Measurements from ENCODE around the gene RCAN1.

Gene RCAN1

DNA sequence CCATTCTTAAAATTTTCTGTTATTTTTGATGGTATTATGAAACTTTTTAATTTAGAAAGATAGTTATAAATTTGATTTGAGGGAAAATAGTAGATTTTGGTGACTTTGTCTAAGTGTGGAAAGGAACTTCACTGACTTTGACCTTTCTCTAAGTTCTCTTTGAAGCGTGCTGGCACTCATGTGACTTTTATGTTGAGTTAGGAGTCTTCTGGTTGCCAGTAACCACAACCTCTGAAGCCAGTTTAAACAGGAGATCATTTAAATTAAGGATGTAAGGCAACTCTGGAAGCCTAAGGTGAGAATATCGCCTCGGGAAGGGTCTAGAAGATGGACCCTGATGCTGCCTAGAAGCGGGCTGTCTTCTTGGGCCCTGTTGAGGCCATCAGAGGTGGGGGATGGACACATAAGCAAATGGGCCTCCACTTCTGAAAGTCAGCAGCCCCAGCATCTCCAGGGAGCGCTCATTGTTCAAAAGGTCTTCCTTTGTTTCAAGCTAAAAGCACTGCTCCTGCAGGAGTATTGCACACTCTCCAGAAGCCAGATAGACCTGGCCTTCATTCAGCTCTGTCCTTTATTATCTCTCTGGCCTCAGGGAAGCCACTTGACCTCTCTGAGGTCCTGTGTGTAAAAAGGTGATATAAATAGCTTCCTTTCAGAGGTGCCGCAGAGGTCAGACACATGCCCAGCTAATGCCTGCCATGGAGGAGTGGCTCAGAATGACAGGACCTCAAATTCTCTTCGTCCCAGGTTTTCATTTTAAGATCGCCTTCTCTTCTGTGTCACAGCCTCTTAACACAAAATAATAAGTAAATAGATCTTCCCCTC is 5.1 kb upstream of the RCAN1 start:
- no peak for DNase-seq
- H3K23ac ChIP-seq (ENCODE audit: low read length): no peak overlapping the region
- no peak overlapping the region for H3K4ac ChIP-seq (ENCODE audit: low read depth, low read length)
- no CpG with 5 or more reads among the region's 8 CpGs for whole genome bisulfite sequencing (ENCODE audit: extremely low coverage, insufficient coverage, low lambda C conversion rate)
- no peak overlapping the region for H3K18ac ChIP-seq (ENCODE audit: low read length)
- no peaks in the 10 kb centered on the region for H3K36me3 ChIP-seq (ENCODE audit: control insufficient read depth, insufficient read depth, low read length)
- H3K27me3 ChIP-seq (ENCODE audit: insufficient read depth, low read length, poor library complexity): no peaks in the 10 kb centered on the region
- no peaks in the 10 kb centered on the region for H3K79me1 ChIP-seq (ENCODE audit: low read length)
- H3K4me2 ChIP-seq (ENCODE audit: low read length): no peak overlapping the region
- no peak overlapping the region for H3K56ac ChIP-seq (ENCODE audit: low read length)
- H2BK15ac ChIP-seq (replicated peaks; ENCODE audit: low read depth): no peak overlapping the region
- no peaks in the 10 kb centered on the region for H3K4me1 ChIP-seq (ENCODE audit: control insufficient read depth, low read depth, low read length)
- H2AK5ac ChIP-seq (ENCODE audit: low read length): no peak overlapping the region
- no peak overlapping the region for H2BK5ac ChIP-seq (ENCODE audit: low read length)
- no peak overlapping the region for H4K8ac ChIP-seq (ENCODE audit: low read depth, low read length)
- H3K27ac ChIP-seq (ENCODE audit: low read depth, low read length): no peak overlapping the region
- H3K79me2 ChIP-seq (ENCODE audit: control insufficient read depth, insufficient read depth, low read length): no peaks in the 10 kb centered on the region
- H4K5ac ChIP-seq (ENCODE audit: low read length): no peak overlapping the region
- H3K9ac ChIP-seq (ENCODE audit: low read length): no peak overlapping the region
- H3K4me3 ChIP-seq (ENCODE audit: low read length): no peak overlapping the region
- H2BK120ac ChIP-seq (ENCODE audit: low read depth, low read length): no peak overlapping the region

DNA sequence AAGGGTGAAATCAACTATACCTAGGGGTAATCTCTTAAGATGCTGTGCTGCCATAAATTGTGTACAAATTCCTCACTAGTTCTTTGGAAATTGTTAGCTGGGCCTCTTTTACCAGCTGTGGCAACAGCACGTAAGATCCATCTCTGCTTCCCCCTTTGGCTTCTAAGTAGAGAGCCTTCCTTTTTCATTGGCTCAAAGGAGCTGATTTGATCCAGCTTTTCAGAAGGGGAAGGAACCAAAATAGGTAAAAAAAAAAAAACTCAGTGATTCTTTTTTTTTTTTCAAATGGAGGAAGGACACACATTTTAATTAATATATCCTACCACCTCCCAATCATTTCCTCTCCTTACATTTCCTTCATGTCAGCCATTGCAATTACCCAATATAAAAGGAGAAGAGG is 4.0 kb upstream of the RCAN1 start:
- H3K4me2 ChIP-seq (ENCODE audit: low read length): no peak overlapping the region
- no peaks in the 10 kb centered on the region for H3K36me3 ChIP-seq (ENCODE audit: control insufficient read depth, insufficient read depth, low read length)
- no peak overlapping the region for H3K23ac ChIP-seq (ENCODE audit: low read length)
- H2BK120ac ChIP-seq (ENCODE audit: low read depth, low read length): no peak overlapping the region
- H3K4me3 ChIP-seq (ENCODE audit: low read length): no peak overlapping the region
- no peak overlapping the region for H2BK15ac ChIP-seq (replicated peaks; ENCODE audit: low read depth)
- H3K56ac ChIP-seq (ENCODE audit: low read length): no peak overlapping the region
- no peak overlapping the region for H4K8ac ChIP-seq (ENCODE audit: low read depth, low read length)
- H2AK5ac ChIP-seq (ENCODE audit: low read length): no peak overlapping the region
- H4K5ac ChIP-seq (ENCODE audit: low read length): no peak overlapping the region
- no peak overlapping the region for H3K27ac ChIP-seq (ENCODE audit: low read depth, low read length)
- DNase-seq: no peak
- H3K4ac ChIP-seq (ENCODE audit: low read depth, low read length): no peak overlapping the region
- no peak overlapping the region for H2BK5ac ChIP-seq (ENCODE audit: low read length)
- H3K4me1 ChIP-seq (ENCODE audit: control insufficient read depth, low read depth, low read length): no peaks in the 10 kb centered on the region
- no peak overlapping the region for H3K18ac ChIP-seq (ENCODE audit: low read length)
- peaks cover 4% of the 10 kb centered on the region for H3K27me3 ChIP-seq (ENCODE audit: insufficient read depth, low read length, poor library complexity)
- no peaks in the 10 kb centered on the region for H3K79me1 ChIP-seq (ENCODE audit: low read length)
- H3K9ac ChIP-seq (ENCODE audit: low read length): no peak overlapping the region
- no peaks in the 10 kb centered on the region for H3K79me2 ChIP-seq (ENCODE audit: control insufficient read depth, insufficient read depth, low read length)
- WGBS (ENCODE audit: extremely low coverage, insufficient coverage, low lambda C conversion rate): no CpG with 5 or more reads among the region's 1 CpG

DNA sequence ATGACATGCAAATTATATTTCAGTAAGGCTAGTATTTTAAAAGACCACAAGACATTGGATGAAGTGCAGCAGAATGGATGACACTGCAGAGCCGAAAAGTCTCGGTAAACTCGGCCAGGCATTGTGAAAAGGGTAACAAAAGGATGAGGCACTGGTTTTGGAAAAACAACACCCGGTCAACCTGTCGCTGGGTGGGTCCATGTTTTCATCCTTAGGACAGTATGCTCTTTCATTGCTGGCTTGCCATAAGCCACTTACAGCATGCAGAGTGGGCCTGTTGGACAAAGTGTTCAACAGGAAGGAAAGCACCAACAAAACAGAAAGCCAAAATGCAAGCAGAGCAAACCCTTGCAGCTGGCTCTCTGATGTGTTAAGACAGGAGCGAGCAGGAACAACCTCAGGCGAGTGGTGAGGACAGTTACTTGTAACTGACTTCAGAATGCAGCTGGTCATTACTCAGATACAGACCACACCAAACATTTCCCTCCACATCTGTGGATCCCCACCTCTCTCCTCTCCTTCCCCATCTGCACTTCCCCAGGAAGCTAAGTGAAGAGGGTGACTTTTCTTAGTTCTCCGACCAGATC is 2.9 kb upstream of the RCAN1 start:
- H3K4me2 ChIP-seq (ENCODE audit: low read length): no peak overlapping the region
- peaks cover 10% of the 10 kb centered on the region for H3K27me3 ChIP-seq (ENCODE audit: insufficient read depth, low read length, poor library complexity)
- no peaks in the 10 kb centered on the region for H3K4me1 ChIP-seq (ENCODE audit: control insufficient read depth, low read depth, low read length)
- H3K56ac ChIP-seq (ENCODE audit: low read length): no peak overlapping the region
- H3K79me2 ChIP-seq (ENCODE audit: control insufficient read depth, insufficient read depth, low read length): no peaks in the 10 kb centered on the region
- no peak overlapping the region for H3K4me3 ChIP-seq (ENCODE audit: low read length)
- no CpG with 5 or more reads among the region's 8 CpGs for WGBS (ENCODE audit: extremely low coverage, insufficient coverage, low lambda C conversion rate)
- H4K8ac ChIP-seq (ENCODE audit: low read depth, low read length): no peak overlapping the region
- DNase-seq: no peak
- no peak overlapping the region for H3K23ac ChIP-seq (ENCODE audit: low read length)
- no peak overlapping the region for H2AK5ac ChIP-seq (ENCODE audit: low read length)
- no peak overlapping the region for H2BK120ac ChIP-seq (ENCODE audit: low read depth, low read length)
- no peak overlapping the region for H3K9ac ChIP-seq (ENCODE audit: low read length)
- H4K5ac ChIP-seq (ENCODE audit: low read length): no peak overlapping the region
- H2BK5ac ChIP-seq (ENCODE audit: low read length): no peak overlapping the region
- H3K4ac ChIP-seq (ENCODE audit: low read depth, low read length): no peak overlapping the region
- H3K27ac ChIP-seq (ENCODE audit: low read depth, low read length): no peak overlapping the region
- no peak overlapping the region for H2BK15ac ChIP-seq (replicated peaks; ENCODE audit: low read depth)
- H3K36me3 ChIP-seq (ENCODE audit: control insufficient read depth, insufficient read depth, low read length): no peaks in the 10 kb centered on the region
- H3K18ac ChIP-seq (ENCODE audit: low read length): no peak overlapping the region
- H3K79me1 ChIP-seq (ENCODE audit: low read length): no peaks in the 10 kb centered on the region

DNA sequence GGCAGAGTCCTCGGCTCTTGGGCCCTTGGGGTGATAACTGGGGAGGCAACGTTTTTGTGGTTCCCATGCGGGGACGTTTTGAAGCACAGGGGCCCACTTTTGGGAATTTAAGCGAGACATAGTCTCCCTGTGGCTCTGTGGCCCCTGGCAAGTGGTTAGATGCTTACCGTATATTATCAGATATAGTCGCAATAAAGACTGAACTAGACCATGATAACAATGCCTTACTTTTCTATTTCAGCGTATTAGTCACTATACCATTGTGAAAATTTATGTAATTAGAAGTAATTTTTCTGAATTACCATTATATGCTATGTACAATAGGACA is 538 bp upstream of the RCAN1 start:
- Histone ChIP-seq H3K27ac (ENCODE audit: low read depth, low read length) (no peak overlapping the region), H2BK120ac (ENCODE audit: low read depth, low read length) (no peak overlapping the region), H3K4me3 (ENCODE audit: low read length) (no peak overlapping the region), H3K23ac (ENCODE audit: low read length) (no peak overlapping the region), H3K9ac (ENCODE audit: low read length) (no peak overlapping the region), H2BK15ac (replicated peaks; ENCODE audit: low read depth) (no peak overlapping the region), H4K5ac (ENCODE audit: low read length) (no peak overlapping the region), H4K8ac (ENCODE audit: low read depth, low read length) (no peak overlapping the region), H3K79me2 (ENCODE audit: control insufficient read depth, insufficient read depth, low read length) (no peaks in the 10 kb centered on the region), H3K4ac (ENCODE audit: low read depth, low read length) (no peak overlapping the region), H3K36me3 (ENCODE audit: control insufficient read depth, insufficient read depth, low read length) (no peaks in the 10 kb centered on the region), H3K56ac (ENCODE audit: low read length) (peak overlapping the region; percentile 57), H3K79me1 (ENCODE audit: low read length) (no peaks in the 10 kb centered on the region), H3K27me3 (ENCODE audit: insufficient read depth, low read length, poor library complexity) (peaks cover 10% of the 10 kb centered on the region), H2BK5ac (ENCODE audit: low read length) (no peak overlapping the region), H3K4me1 (ENCODE audit: control insufficient read depth, low read depth, low read length) (no peaks in the 10 kb centered on the region), H2AK5ac (ENCODE audit: low read length) (no peak overlapping the region), H3K4me2 (ENCODE audit: low read length) (peak overlapping the region; percentile 76), H3K18ac (ENCODE audit: low read length) (no peak overlapping the region)
- WGBS (ENCODE audit: extremely low coverage, insufficient coverage, low lambda C conversion rate): no CpG with 5 or more reads among the region's 8 CpGs
- DNase-seq: no peak

DNA sequence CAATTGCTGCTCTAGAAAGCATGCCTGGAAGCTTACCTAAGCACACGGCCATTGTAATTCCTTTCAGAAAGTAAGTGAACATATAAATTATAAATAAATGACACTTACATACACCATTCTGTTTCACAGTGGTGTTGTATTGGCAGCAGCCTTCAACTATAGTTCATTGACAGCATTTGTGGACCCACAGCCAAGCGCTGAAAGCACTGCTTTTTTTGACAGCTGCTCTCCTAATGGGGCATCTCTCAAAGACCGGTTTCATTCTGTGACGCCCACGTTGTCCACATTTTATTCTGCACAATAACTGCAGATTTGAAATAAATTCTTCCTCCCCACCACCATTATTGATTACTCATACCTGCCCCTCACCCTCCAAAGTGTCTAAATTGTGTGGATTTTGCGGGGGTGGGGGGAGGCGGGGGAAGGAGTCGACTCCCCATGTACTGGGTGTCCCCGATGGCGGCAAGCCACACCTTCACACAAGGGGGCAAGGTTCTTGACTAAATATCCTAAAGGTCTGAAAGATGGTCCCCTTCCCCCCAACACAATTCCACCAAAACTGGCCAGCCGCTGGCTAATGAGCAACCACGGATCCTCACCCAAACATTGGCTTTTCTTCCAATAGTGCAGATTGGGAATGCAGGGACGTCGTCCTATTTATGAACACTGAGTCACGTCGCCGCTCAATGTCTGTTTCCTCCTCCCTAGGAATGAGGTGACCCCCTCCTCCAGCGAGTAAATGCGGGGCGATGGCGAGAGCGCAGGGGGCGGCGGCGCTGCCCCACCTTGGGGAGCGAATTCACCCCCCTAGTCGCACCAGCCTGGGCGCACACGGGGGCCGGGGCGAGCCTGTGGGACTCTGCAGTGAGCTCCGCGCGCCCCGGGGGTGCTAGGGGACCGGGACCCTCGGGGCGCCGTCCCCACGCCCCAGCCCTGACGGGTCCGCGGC is 960 bp downstream of the RCAN1 start:
- Histone ChIP-seq H3K79me1 (ENCODE audit: low read length) (no peaks in the 10 kb centered on the region), H3K36me3 (ENCODE audit: control insufficient read depth, insufficient read depth, low read length) (no peaks in the 10 kb centered on the region), H3K27me3 (ENCODE audit: insufficient read depth, low read length, poor library complexity) (peaks cover 10% of the 10 kb centered on the region), H4K8ac (ENCODE audit: low read depth, low read length) (no peak overlapping the region), H2BK5ac (ENCODE audit: low read length) (no peak overlapping the region), H3K9ac (ENCODE audit: low read length) (peak overlapping the region; percentile 67), H3K4ac (ENCODE audit: low read depth, low read length) (no peak overlapping the region), H3K56ac (ENCODE audit: low read length) (peak overlapping the region; percentile 76), H4K5ac (ENCODE audit: low read length) (no peak overlapping the region), H2BK15ac (replicated peaks; ENCODE audit: low read depth) (no peak overlapping the region), H3K27ac (ENCODE audit: low read depth, low read length) (no peak overlapping the region), H2AK5ac (ENCODE audit: low read length) (no peak overlapping the region), H3K4me2 (ENCODE audit: low read length) (peak overlapping the region; percentile 68), H3K23ac (ENCODE audit: low read length) (no peak overlapping the region), H3K4me3 (ENCODE audit: low read length) (no peak overlapping the region), H3K18ac (ENCODE audit: low read length) (no peak overlapping the region), H2BK120ac (ENCODE audit: low read depth, low read length) (no peak overlapping the region), H3K4me1 (ENCODE audit: control insufficient read depth, low read depth, low read length) (no peaks in the 10 kb centered on the region), H3K79me2 (ENCODE audit: control insufficient read depth, insufficient read depth, low read length) (no peaks in the 10 kb centered on the region)
- DNase-seq: no peak
- no CpG with 5 or more reads among the region's 43 CpGs for WGBS (ENCODE audit: extremely low coverage, insufficient coverage, low lambda C conversion rate)

All from mesendoderm (in vitro differentiated cells).